IMR-90 (cell line): ENCODE measurements around the gene AFF2. TPM values are rescaled to one million over a fixed set of nuclear protein-coding genes. Genes with fewer than 3 reads are reported as not detected.

Experiments
- ATAC-seq: fragments of 200-7000 bp; cut with Tn5 transposase; 2 replicates; pipeline ENCODE4 v1.9.1; 2020; ENCODE audit warnings: low read depth, mild to moderate bottlenecking, moderate library complexity
- BruUV-seq: library from RNA; stranded (reverse); fragments of 400-500 nt; replicated peaks from 2 replicates; lab custom pipeline; 2021; lab: Mats Ljungman, UMichigan
- CTCF ChIA-PET: fragments of 300-600 bp; formaldehyde crosslinking; extraction: SDS; loops from one replicate; lab custom pipeline; 2021; ENCODE audit warnings: antibody characterized with exemption; lab: Yijun Ruan, JAX
- POLR2A ChIA-PET: fragments of 300-600 bp; sonication (Branson Sonifier 250); formaldehyde crosslinking; loops from one replicate; lab custom pipeline; 2022; ENCODE audit warnings: antibody characterized with exemption; ENCODE audit not compliant: unreplicated experiment; lab: Charles Lee
- DNase-seq: peaks from one replicate; pipeline ENCODE4 v3.0.0; 2013
- H2AFZ ChIP-seq: replicated peaks from 2 replicates; pipeline ENCODE3; 2013; ENCODE audit warnings: low read length, mild to moderate bottlenecking; ENCODE audit not compliant: poor library complexity
- H2AK5ac ChIP-seq: 2 replicates; pipeline ENCODE4 v1.6.1; 2013; ENCODE audit warnings: low read depth, low read length, inconsistent platforms
- H2AK9ac ChIP-seq: replicated peaks from 2 replicates; pipeline ENCODE3; 2013; ENCODE audit warnings: mild to moderate bottlenecking, low read depth, low read length, moderate library complexity; ENCODE audit not compliant: poor library complexity
- H2BK120ac ChIP-seq: 2 replicates; pipeline ENCODE4 v1.6.1; 2013; ENCODE audit warnings: low read depth, low read length, inconsistent platforms
- H2BK15ac ChIP-seq: 3 replicates; pipeline ENCODE4 v1.6.1; 2013; ENCODE audit warnings: low read depth, low read length, inconsistent platforms
- H2BK20ac ChIP-seq: 2 replicates; pipeline ENCODE4 v1.6.1; 2013; ENCODE audit warnings: low read depth, mild to moderate bottlenecking, inconsistent platforms, low read length, moderate library complexity
- H2BK5ac ChIP-seq: 2 replicates; pipeline ENCODE4 v1.6.1; 2013; ENCODE audit warnings: mild to moderate bottlenecking, low read depth, low read length, inconsistent platforms; ENCODE audit not compliant: poor library complexity, severe bottlenecking
- H3K14ac ChIP-seq: replicated peaks from 2 replicates; pipeline ENCODE4 v1.6.1; 2013; ENCODE audit warnings: low read depth, low read length, inconsistent platforms
- H3K18ac ChIP-seq: 2 replicates; pipeline ENCODE4 v1.6.1; 2013; ENCODE audit warnings: low read depth, low read length, control low read depth
- H3K23ac ChIP-seq: 2 replicates; pipeline ENCODE4 v1.6.1; 2013; ENCODE audit warnings: low read depth, low read length, inconsistent platforms
- H3K27ac ChIP-seq: 2 replicates; pipeline ENCODE4 v1.5.1; 2013; ENCODE audit warnings: mild to moderate bottlenecking, control low read depth, low read length; ENCODE audit not compliant: insufficient read depth
- H3K27me3 ChIP-seq: 2 replicates; pipeline ENCODE4 v1.6.1; 2013; ENCODE audit warnings: low read length; ENCODE audit not compliant: control insufficient read depth, insufficient read depth
- H3K36me3 ChIP-seq: 2 replicates; pipeline ENCODE4 v1.6.1; 2013; ENCODE audit warnings: low read length, mixed read lengths; ENCODE audit not compliant: control insufficient read depth, insufficient read depth
- H3K4ac ChIP-seq: 2 replicates; pipeline ENCODE4 v1.6.1; 2013; ENCODE audit warnings: low read depth, low read length, inconsistent platforms
- H3K4me1 ChIP-seq: 2 replicates; pipeline ENCODE4 v1.6.1; 2013; ENCODE audit warnings: low read length, mixed read lengths; ENCODE audit not compliant: control insufficient read depth, insufficient read depth
- H3K4me2 ChIP-seq: 2 replicates; pipeline ENCODE4 v1.6.1; 2013; ENCODE audit warnings: low read depth, mild to moderate bottlenecking, control low read depth, low read length, moderate library complexity
- H3K4me3 ChIP-seq: 2 replicates; pipeline ENCODE4 v1.5.1; 2013; ENCODE audit warnings: low read depth, mild to moderate bottlenecking, control low read depth, low read length, moderate library complexity; ENCODE audit not compliant: insufficient read depth
- H3K56ac ChIP-seq: 2 replicates; pipeline ENCODE4 v1.6.1; 2013; ENCODE audit warnings: low read length, inconsistent platforms; ENCODE audit not compliant: insufficient read depth; ENCODE audit errors: extremely low read depth
- H3K79me1 ChIP-seq, 2 experiments: 2 replicates each; pipeline ENCODE4 v1.6.1; 2013; ENCODE audit warnings: low read length in 2 of 2, inconsistent platforms in 1 of 2, low read depth in 1 of 2
- H3K9ac ChIP-seq: 2 replicates; pipeline ENCODE4 v1.6.1; 2013; ENCODE audit warnings: low read depth, low read length, control low read depth
- H3K9me1 ChIP-seq: 2 replicates; pipeline ENCODE4 v1.6.1; 2013; ENCODE audit warnings: low read length, inconsistent platforms; ENCODE audit not compliant: insufficient read depth
- H3K9me3 ChIP-seq: 2 replicates; pipeline ENCODE4 v1.6.1; 2013; ENCODE audit warnings: low read length; ENCODE audit not compliant: control insufficient read depth, insufficient read depth
- H4K20me1 ChIP-seq: 2 replicates; pipeline ENCODE4 v1.6.1; 2013; ENCODE audit warnings: low read length, inconsistent platforms; ENCODE audit not compliant: insufficient read depth
- H4K5ac ChIP-seq: 2 replicates; pipeline ENCODE4 v1.6.1; 2013; ENCODE audit warnings: mild to moderate bottlenecking, low read depth, low read length, control low read depth
- H4K8ac ChIP-seq, 2 experiments: 2 replicates each; pipeline ENCODE4 v1.6.1; 2013; ENCODE audit warnings: low read depth in 2 of 2, low read length in 2 of 2, control low read depth in 1 of 2, inconsistent platforms in 1 of 2
- H4K91ac ChIP-seq: 2 replicates; pipeline ENCODE4 v1.6.1; 2013; ENCODE audit warnings: low read depth, low read length, inconsistent platforms; ENCODE audit not compliant: insufficient read depth
- BHLHE40 ChIP-seq: fragments of 150-350 bp; IDR thresholded peaks from 2 replicates; pipeline ENCODE4 v1.6.1; 2016; ENCODE audit warnings: mild to moderate bottlenecking, low read depth, low read length
- CEBPB ChIP-seq: IDR thresholded peaks from 2 replicates; pipeline ENCODE4 v1.6.1; 2012; ENCODE audit warnings: low read depth, low read length, improper control_type of control experiment
- CHD1 ChIP-seq: IDR thresholded peaks from 2 replicates; pipeline ENCODE4 v1.6.1; 2012; ENCODE audit warnings: low read depth, low read length, improper control_type of control experiment
- ELK1 ChIP-seq: fragments of 150-350 bp; IDR thresholded peaks from 2 replicates; pipeline ENCODE4 v1.6.1; 2016; ENCODE audit warnings: low read depth, mild to moderate bottlenecking, low read length, moderate library complexity, borderline replicate concordance
- FOS ChIP-seq: fragments of 150-350 bp; IDR thresholded peaks from 2 replicates; pipeline ENCODE4 v1.6.1; 2016; ENCODE audit warnings: low read depth, low read length
- MAFK ChIP-seq: IDR thresholded peaks from 2 replicates; pipeline ENCODE4 v1.6.1; 2012; ENCODE audit warnings: low read depth, low read length, improper control_type of control experiment
- MAZ ChIP-seq: IDR thresholded peaks from 2 replicates; pipeline ENCODE4 v1.6.1; 2012; ENCODE audit warnings: low read depth, mild to moderate bottlenecking, low read length, improper control_type of control experiment, moderate library complexity, borderline replicate concordance
- MXI1 ChIP-seq: IDR thresholded peaks from 2 replicates; pipeline ENCODE4 v1.6.1; 2012; ENCODE audit warnings: low read depth, mild to moderate bottlenecking, low read length, moderate library complexity, borderline replicate concordance
- NFE2L2 ChIP-seq: fragments of 150-350 bp; IDR thresholded peaks from 2 replicates; pipeline ENCODE4 v1.6.1; 2016; ENCODE audit warnings: low read depth, mild to moderate bottlenecking, low read length
- POLR2A ChIP-seq: IDR thresholded peaks from 2 replicates; pipeline ENCODE4 v1.6.1; 2012; ENCODE audit warnings: mild to moderate bottlenecking, low read depth, low read length
- RAD21 ChIP-seq: IDR thresholded peaks from 2 replicates; pipeline ENCODE4 v1.6.1; 2012; ENCODE audit warnings: low read length, improper control_type of control experiment
- RCOR1 ChIP-seq: IDR thresholded peaks from 2 replicates; pipeline ENCODE4 v1.6.1; 2012; ENCODE audit warnings: mild to moderate bottlenecking, low read length, improper control_type of control experiment; ENCODE audit not compliant: insufficient replicate concordance
- RFX5 ChIP-seq: IDR thresholded peaks from 2 replicates; pipeline ENCODE4 v1.8.0; 2012; ENCODE audit warnings: low read depth, mild to moderate bottlenecking, low read length, moderate library complexity
- SMC3 ChIP-seq: fragments of 150-350 bp; IDR thresholded peaks from 2 replicates; pipeline ENCODE4 v1.6.1; 2016; ENCODE audit warnings: low read depth, mild to moderate bottlenecking, antibody characterized with exemption, low read length, moderate library complexity
- WGBS, 2 experiments: methylation state at CpG; one replicate each; pipeline versions ENCODE4 v1.1.5 to v1.1.7; 2013; ENCODE audit warnings: missing lambda C conversion rate in 2 of 2; ENCODE audit not compliant: insufficient read length in 1 of 2; ENCODE audit errors: extremely low coverage in 2 of 2; 5-methylcytosine and 5-hydroxymethylcytosine counted together
- dilution Hi-C: fragments of 300-500 bp; cut with HindIII; formaldehyde crosslinking; loops from one replicate; pipeline ENCODE4 v1.14.3; 2018; ENCODE audit warnings: low sequenced_read_pairs; ENCODE audit not compliant: unreplicated experiment
- in situ Hi-C: fragments of 300-500 bp; cut with MboI; formaldehyde crosslinking; loops from 3 replicates; pipeline ENCODE4 v1.14.3; 2019; ENCODE audit warnings: low sequenced_read_pairs, inconsistent platforms, mixed read lengths
- intact Hi-C: fragments of 100-400 bp; cut with micrococcal nuclease; formaldehyde crosslinking; loops from 2 replicates; pipeline ENCODE4 v1.10.0; 2022
- polyA plus RNA-seq, 3 experiments: library from polyadenylated mRNA; depleted of rRNA; stranded (reverse); fragments of >200 nt; gene quantifications; 2 replicates each; pipeline ENCODE4 v1.2.3, GENCODE V29; 2012; ENCODE audit warnings: low replicate concordance in 1 of 3
- total RNA-seq: library from RNA; depleted of rRNA; stranded (reverse); fragments of >200 nt; gene quantifications from 2 replicates; pipeline ENCODE4 v1.2.3, GENCODE V29; 2012
- TF ChIP-seq, protein P1 (sequence below): conservative IDR thresholded peaks from 2 replicates; pipeline ENCODE4 v1.5.1; 2012; ENCODE audit warnings: mild to moderate bottlenecking, low read depth, low read length, improper control_type of control experiment
- TF ChIP-seq, protein P2 (sequence below): fragments of 150-350 bp; IDR thresholded peaks from 2 replicates; pipeline ENCODE4 v1.6.1; 2017; ENCODE audit warnings: mild to moderate bottlenecking, antibody characterized with exemption, low read length, low read depth

AFF2 gene
- total and polyA plus RNA-seq, 2 of the 4 experiments (the other 2 are of a cell fraction): 0.15 to 0.72 TPM

DNA sequence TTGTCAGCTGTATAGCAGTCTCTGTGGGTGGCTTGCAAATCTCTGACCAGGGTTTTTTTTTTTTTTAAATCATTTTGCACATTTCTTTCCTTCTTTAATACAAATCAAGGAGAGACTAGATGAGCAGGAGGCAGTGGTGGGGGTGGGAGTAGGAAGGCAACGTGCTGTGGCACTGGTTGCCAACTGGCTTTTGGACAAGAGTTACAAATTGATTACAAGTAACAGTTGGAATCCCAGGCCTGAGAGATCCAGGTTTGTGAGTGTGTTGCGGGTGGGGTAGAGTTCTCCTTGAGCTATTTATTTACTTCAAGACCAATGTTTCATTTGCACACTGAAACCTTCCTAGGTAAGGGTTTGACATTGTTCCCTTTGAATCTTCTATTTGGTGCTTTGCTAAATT is 325.3 kb downstream of the AFF2 start:
- intact Hi-C loops: no loop called here
- H3K18ac ChIP-seq: no peak overlapping the region
- H2AK5ac ChIP-seq: no peak overlapping the region
- in situ Hi-C loops: no loop called here
- H3K56ac ChIP-seq: no peak overlapping the region
- ChIA-PET CTCF (interaction anchor here (0.6 kb wide), 1 partner anchor 461 kb away, joined by 3 read pairs; no protein-coding TSS in a partner anchor), POLR2A (no interaction called here)
- dilution Hi-C loops: no loop called here
- no peak overlapping the region for H3K4me3 ChIP-seq
- no peak overlapping the region for H4K5ac ChIP-seq
- H3K4me2 ChIP-seq: no peak overlapping the region
- H2BK15ac ChIP-seq: no peak overlapping the region
- H4K91ac ChIP-seq: no peak overlapping the region
- BruUV-seq: no TSS peak
- H3K9ac ChIP-seq: no peak overlapping the region
- H2AFZ ChIP-seq: no peak overlapping the region
- no peak overlapping the region for H3K23ac ChIP-seq
- no peak overlapping the region for H2BK20ac ChIP-seq
- TF ChIP-seq FOS (no peak), POLR2A (no peak), NFE2L2 (no peak), MAZ (no peak), SMC3 (no peak), ELK1 (no peak), MAFK (no peak), RAD21 (no peak), RFX5 (no peak), RCOR1 (no peak), BHLHE40 (no peak), CHD1 (no peak), MXI1 (no peak), CEBPB (no peak)
- TF ChIP-seq, protein P1, sequence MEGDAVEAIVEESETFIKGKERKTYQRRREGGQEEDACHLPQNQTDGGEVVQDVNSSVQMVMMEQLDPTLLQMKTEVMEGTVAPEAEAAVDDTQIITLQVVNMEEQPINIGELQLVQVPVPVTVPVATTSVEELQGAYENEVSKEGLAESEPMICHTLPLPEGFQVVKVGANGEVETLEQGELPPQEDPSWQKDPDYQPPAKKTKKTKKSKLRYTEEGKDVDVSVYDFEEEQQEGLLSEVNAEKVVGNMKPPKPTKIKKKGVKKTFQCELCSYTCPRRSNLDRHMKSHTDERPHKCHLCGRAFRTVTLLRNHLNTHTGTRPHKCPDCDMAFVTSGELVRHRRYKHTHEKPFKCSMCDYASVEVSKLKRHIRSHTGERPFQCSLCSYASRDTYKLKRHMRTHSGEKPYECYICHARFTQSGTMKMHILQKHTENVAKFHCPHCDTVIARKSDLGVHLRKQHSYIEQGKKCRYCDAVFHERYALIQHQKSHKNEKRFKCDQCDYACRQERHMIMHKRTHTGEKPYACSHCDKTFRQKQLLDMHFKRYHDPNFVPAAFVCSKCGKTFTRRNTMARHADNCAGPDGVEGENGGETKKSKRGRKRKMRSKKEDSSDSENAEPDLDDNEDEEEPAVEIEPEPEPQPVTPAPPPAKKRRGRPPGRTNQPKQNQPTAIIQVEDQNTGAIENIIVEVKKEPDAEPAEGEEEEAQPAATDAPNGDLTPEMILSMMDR: no peak
- TF ChIP-seq, protein P2, sequence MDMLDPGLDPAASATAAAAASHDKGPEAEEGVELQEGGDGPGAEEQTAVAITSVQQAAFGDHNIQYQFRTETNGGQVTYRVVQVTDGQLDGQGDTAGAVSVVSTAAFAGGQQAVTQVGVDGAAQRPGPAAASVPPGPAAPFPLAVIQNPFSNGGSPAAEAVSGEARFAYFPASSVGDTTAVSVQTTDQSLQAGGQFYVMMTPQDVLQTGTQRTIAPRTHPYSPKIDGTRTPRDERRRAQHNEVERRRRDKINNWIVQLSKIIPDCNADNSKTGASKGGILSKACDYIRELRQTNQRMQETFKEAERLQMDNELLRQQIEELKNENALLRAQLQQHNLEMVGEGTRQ: no peak
- no peak overlapping the region for H3K14ac ChIP-seq
- H3K36me3 ChIP-seq: no peaks in the 10 kb centered on the region
- no peak overlapping the region for H2BK120ac ChIP-seq
- no peak overlapping the region for H4K8ac ChIP-seq
- H3K9me1 ChIP-seq: no peaks in the 10 kb centered on the region
- H3K27ac ChIP-seq: no peak overlapping the region
- no peaks in the 10 kb centered on the region for H3K27me3 ChIP-seq
- no peak overlapping the region for H2BK5ac ChIP-seq
- no CpG with 5 or more reads among the region's 2 CpGs for WGBS, 2 experiments
- no peak for DNase-seq
- H3K4me1 ChIP-seq: no peaks in the 10 kb centered on the region
- H3K9me3 ChIP-seq: no peaks in the 10 kb centered on the region
- no peak for ATAC-seq
- H3K79me1 ChIP-seq: no peaks in the 10 kb centered on the region
- H4K20me1 ChIP-seq: no peaks in the 10 kb centered on the region
- H2AK9ac ChIP-seq: no peak overlapping the region
- no peak overlapping the region for H3K4ac ChIP-seq
